ENCODE measurements around the gene PTPRD. TPM values are rescaled to one million over a fixed set of nuclear protein-coding genes. Genes with fewer than 3 reads are reported as not detected.

The PTPRD gene
- total and polyA plus RNA-seq, 2 of the 4 experiments (the other 2 are of a cell fraction), result 0.07 to 0.18 TPM

- POLR2A ChIA-PET (ENCODE audit: unreplicated experiment), result no interaction called here
Measured at GRCh38 chr9:8589476-8589875, 2023.3 kb downstream of the PTPRD start.

More at GRCh38 chr9:8589476-8589875, 2023.3 kb downstream of the PTPRD start:
- 70% methylated on average over 2 of the region's 4 CpGs; no CpG with 5 or more reads in 1 of the 2 experiments for WGBS, 2 experiments (ENCODE audit: extremely low coverage in 2 of 2, insufficient read length in 1 of 2)
- Histone ChIP-seq H3K36me3 (ENCODE audit: control insufficient read depth, insufficient read depth, low read length) (no peaks in the 10 kb centered on the region), H4K5ac (ENCODE audit: low read depth, low read length) (no peak overlapping the region), H3K4me3 (ENCODE audit: insufficient read depth, low read depth, low read length) (no peak overlapping the region), H2BK5ac (ENCODE audit: low read depth, low read length, poor library complexity, severe bottlenecking) (no peak overlapping the region), H4K91ac (ENCODE audit: insufficient read depth, low read depth, low read length) (no peak overlapping the region), H3K27ac (ENCODE audit: insufficient read depth, low read length) (no peak overlapping the region), H3K4ac (ENCODE audit: low read depth, low read length) (no peak overlapping the region), H2BK15ac (ENCODE audit: low read depth, low read length) (no peak overlapping the region), H3K4me1 (ENCODE audit: control insufficient read depth, insufficient read depth, low read length) (no peaks in the 10 kb centered on the region), H2BK20ac (ENCODE audit: low read depth, low read length) (no peak overlapping the region), H4K8ac (ENCODE audit: low read depth in 2 of 2, low read length in 2 of 2) (no peak overlapping the region), H3K27me3 (ENCODE audit: control insufficient read depth, insufficient read depth, low read length) (no peaks in the 10 kb centered on the region), H3K18ac (ENCODE audit: low read depth, low read length) (no peak overlapping the region), H3K79me1 (ENCODE audit: low read depth in 1 of 2, low read length in 2 of 2) (no peaks in the 10 kb centered on the region), H3K14ac (replicated peaks; ENCODE audit: low read depth, low read length) (no peak overlapping the region), H2BK120ac (ENCODE audit: low read depth, low read length) (no peak overlapping the region), H3K9me1 (ENCODE audit: insufficient read depth, low read length) (no peaks in the 10 kb centered on the region), H3K56ac (ENCODE audit: extremely low read depth, insufficient read depth, low read length) (no peak overlapping the region), H2AK5ac (ENCODE audit: low read depth, low read length) (no peak overlapping the region), H3K9ac (ENCODE audit: low read depth, low read length) (no peak overlapping the region), H3K9me3 (ENCODE audit: control insufficient read depth, insufficient read depth, low read length) (no peaks in the 10 kb centered on the region; the same call in 1 of the 2 replicates), H2AFZ (replicated peaks; ENCODE audit: low read length, poor library complexity) (no peak overlapping the region), H4K20me1 (ENCODE audit: insufficient read depth, low read length) (no peaks in the 10 kb centered on the region), H2AK9ac (replicated peaks; ENCODE audit: low read depth, low read length, poor library complexity) (no peak overlapping the region), H3K4me2 (ENCODE audit: low read depth, low read length) (no peak overlapping the region), H3K23ac (ENCODE audit: low read depth, low read length) (no peak overlapping the region)
- ATAC-seq (ENCODE audit: low read depth), result no peak
- no TSS peak for BruUV-seq (replicated peaks)
- intact Hi-C loops (cut with micrococcal nuclease) (loop anchor here (2.0 kb wide), 1 partner anchor 51 kb away; no protein-coding TSS in a partner anchor), dilution Hi-C loops (cut with HindIII; ENCODE audit: low sequenced_read_pairs, unreplicated experiment) (no loop called here), in situ Hi-C loops (cut with MboI; ENCODE audit: low sequenced_read_pairs) (no loop called here)
- CTCF ChIA-PET, result no interaction called here
- no peak for TF ChIP-seq BHLHE40 (IDR thresholded peaks at IDR 0.05; ENCODE audit: low read depth, low read length)
- no peak for TF ChIP-seq FOS (IDR thresholded peaks at IDR 0.05; ENCODE audit: low read depth, low read length)
- TF ChIP-seq MAFK (IDR thresholded peaks at IDR 0.05; ENCODE audit: low read depth, low read length), result no peak
- TF ChIP-seq CEBPB (IDR thresholded peaks at IDR 0.05; ENCODE audit: low read depth, low read length), result no peak
- no peak for TF ChIP-seq MAZ (IDR thresholded peaks at IDR 0.05; ENCODE audit: borderline replicate concordance, low read depth, low read length)
- TF ChIP-seq POLR2A (IDR thresholded peaks at IDR 0.05; ENCODE audit: low read depth, low read length), result no peak
- TF ChIP-seq ELK1 (IDR thresholded peaks at IDR 0.05; ENCODE audit: borderline replicate concordance, low read depth, low read length), result no peak
- no peak for TF ChIP-seq NFE2L2 (IDR thresholded peaks at IDR 0.05; ENCODE audit: low read depth, low read length)
- TF ChIP-seq RCOR1 (IDR thresholded peaks at IDR 0.05; ENCODE audit: insufficient replicate concordance, low read length), result no peak
- TF ChIP-seq USF2 (IDR thresholded peaks at IDR 0.05; ENCODE audit: low read depth, low read length), result no peak
- no peak for DNase-seq
